T-cell (primary cell): ENCODE data around the gene TRIM62. TPM values are rescaled to one million over a fixed set of nuclear protein-coding genes. Genes with fewer than 3 reads are reported as not detected.

Experiments used
- ATAC-seq, 4 experiments: fragments of 200-7000 bp in 3 of 4; fragments of 150-1000 bp in 1 of 4; cut with Tn5 transposase; replicated peaks in 1 of 4; 1 replicate in 3 of 4; 2 replicates in 1 of 4; pipeline ENCODE4 v1.10.0; 2021; ENCODE audit warnings: moderate library complexity in 3 of 4, mild to moderate bottlenecking in 2 of 4, moderate number of reproducible peaks in 1 of 4
- CTCF ChIA-PET, 2 donors: fragments of 300-600 bp; sonication (Branson Sonifier 250); formaldehyde crosslinking; loops; one replicate each; lab custom pipeline; 2022; ENCODE audit warnings: antibody characterized with exemption in 2 of 2; lab: Charles Lee
- POLR2A ChIA-PET, 2 donors: fragments of 300-600 bp; sonication (Branson Sonifier 250); formaldehyde crosslinking; loops; one replicate each; lab custom pipeline; 2022; ENCODE audit warnings: antibody characterized with exemption in 2 of 2; lab: Charles Lee
- DNase-seq, 35 experiments: peaks; one replicate each; pipeline versions ENCODE4 v3.0.0 to v3.0.0-alpha.2; 2013 to 2023
- H3K27ac ChIP-seq: one replicate; pipeline ENCODE4 v1.5.1; 2013; ENCODE audit warnings: low read length
- H3K27me3 ChIP-seq, 2 experiments: replicated peaks in 1 of 2; 1 replicate in 1 of 2; 2 replicates in 1 of 2; pipeline versions ENCODE4 v1.6.1 to v1.7.0; 2013; ENCODE audit warnings: low read length in 1 of 2, mixed read lengths in 1 of 2; ENCODE audit not compliant: control insufficient read depth in 2 of 2, insufficient read depth in 2 of 2; ENCODE audit errors: extremely low read depth in 1 of 2
- H3K36me3 ChIP-seq, 2 donors: 1 replicate in 1 of 2; 2 replicates in 1 of 2; pipeline versions ENCODE4 v1.6.1 to v1.7.0; 2013; ENCODE audit warnings: low read length in 1 of 2; ENCODE audit not compliant: control insufficient read depth in 2 of 2, insufficient read depth in 1 of 2; ENCODE audit errors: extremely low read depth in 1 of 2
- H3K4me1 ChIP-seq, 2 experiments: 1 replicate in 1 of 2; 2 replicates in 1 of 2; pipeline versions ENCODE4 v1.6.1 to v1.7.0; 2013; ENCODE audit warnings: low read length in 2 of 2, mixed read lengths in 1 of 2; ENCODE audit not compliant: insufficient read depth in 2 of 2, control insufficient read depth in 1 of 2; ENCODE audit errors: extremely low read depth in 1 of 2
- H3K4me3 ChIP-seq, 2 donors: 1 replicate in 1 of 2; 2 replicates in 1 of 2; pipeline versions ENCODE4 v1.5.1 to v1.7.0; 2013; ENCODE audit warnings: mild to moderate bottlenecking in 2 of 2, low read length in 1 of 2, moderate library complexity in 1 of 2; ENCODE audit not compliant: control insufficient read depth in 1 of 2; ENCODE audit errors: extremely low read depth in 1 of 2
- H3K9me3 ChIP-seq: 2 replicates; pipeline ENCODE4 v1.7.0; 2013
- H3K27ac Mint-ChIP-seq, 2 donors: one replicate each; pipeline ENCODE4 v1.8.0; 2020 to 2021; ENCODE audit warnings: mild to moderate bottlenecking in 2 of 2, mixed read lengths in 2 of 2
- H3K27me3 Mint-ChIP-seq, 2 donors: one replicate each; pipeline ENCODE4 v1.8.0; 2021 to 2022; ENCODE audit warnings: mixed read lengths in 2 of 2
- H3K36me3 Mint-ChIP-seq: one replicate; pipeline ENCODE4 v1.8.0; 2021; ENCODE audit warnings: mixed read lengths
- H3K4me1 Mint-ChIP-seq, 3 donors: one replicate each; pipeline ENCODE4 v1.8.0; 2020 to 2022; ENCODE audit warnings: mixed read lengths in 3 of 3, mild to moderate bottlenecking in 1 of 3
- H3K4me3 Mint-ChIP-seq, 3 donors: one replicate each; pipeline ENCODE4 v1.8.0; 2020 to 2022; ENCODE audit warnings: mild to moderate bottlenecking in 3 of 3, mixed read lengths in 3 of 3, moderate library complexity in 3 of 3
- H3K9me3 Mint-ChIP-seq, 3 donors: one replicate each; pipeline ENCODE4 v1.8.0; 2020 to 2022; ENCODE audit warnings: mixed read lengths in 3 of 3
- WGBS: methylation state at CpG from one replicate; pipeline ENCODE4 v1.1.5; 2013; ENCODE audit warnings: missing lambda C conversion rate; ENCODE audit not compliant: insufficient coverage; 5-methylcytosine and 5-hydroxymethylcytosine counted together
- total RNA-seq, 35 experiments: library from RNA in 6 of 35; stranded (reverse) in 6 of 35; fragments of 120-200 nt in 1 of 35; gene quantifications; one replicate each; pipeline versions ENCODE4 v1.2.1 to v1.2.4 and lab custom pipeline; 2013 to 2026

TRIM62 gene
- total RNA-seq, 5 donors from 2014 or later (not counting 1 experiment from before 2014, with no cell fraction given), result 20.3 to 31.8 (median 24.3) TPM

GRCh38 chr1:33170351-33171274 is 11.2 kb downstream of the TRIM62 start:
- Histone ChIP-seq H3K4me1 (peaks cover 0 to 12% of the 10 kb centered on the region in 2 experiments), H3K9me3 (no peaks in the 10 kb centered on the region), H3K4me3 (no peak overlapping the region), H3K27me3 (no peaks in the 10 kb centered on the region), H3K36me3 (peaks cover 8 to 31% of the 10 kb centered on the region in 2 donors), H3K27ac (no peak overlapping the region)
- Mint-ChIP-seq H3K4me1 (peaks cover 17 to 27% (median 18%) of the 10 kb centered on the region in 3 donors), H3K27ac (no peak overlapping the region), H3K27me3 (no peaks in the 10 kb centered on the region), H3K9me3 (no peaks in the 10 kb centered on the region), H3K4me3 (no peak overlapping the region), H3K36me3 (peaks cover 44% of the 10 kb centered on the region)
- POLR2A ChIA-PET, result no interaction called here
- DNase-seq (no peak), ATAC-seq (no peak)
- WGBS, result 94% methylated on average over 7 of the region's 13 CpGs
- CTCF ChIA-PET, result no interaction called here

GRCh38 chr1:33169290-33170055 is 12.4 kb downstream of the TRIM62 start:
- ChIA-PET POLR2A (no interaction called here), CTCF (interaction anchor here in 1 of 2 donors (0.6 kb wide), 1 partner anchor 312 kb away, joined by 3 read pairs; no protein-coding TSS in a partner anchor)
- Mint-ChIP-seq H3K27ac (no peak overlapping the region), H3K9me3 (no peaks in the 10 kb centered on the region), H3K27me3 (no peaks in the 10 kb centered on the region), H3K4me1 (peaks cover 17 to 27% (median 17%) of the 10 kb centered on the region in 3 donors), H3K4me3 (no peak overlapping the region), H3K36me3 (peaks cover 46% of the 10 kb centered on the region)
- no peak for DNase-seq
- ATAC-seq, result no peak
- H3K27ac ChIP-seq, result no peak overlapping the region
- peaks cover 0 to 12% of the 10 kb centered on the region in 2 experiments for H3K4me1 ChIP-seq
- no peaks in the 10 kb centered on the region for H3K27me3 ChIP-seq
- H3K4me3 ChIP-seq, result no peak overlapping the region
- WGBS, result 91% methylated on average over 9 of the region's 11 CpGs
- no peaks in the 10 kb centered on the region for H3K9me3 ChIP-seq
- peaks cover 8 to 25% of the 10 kb centered on the region in 2 donors for H3K36me3 ChIP-seq

GRCh38 chr1:33168556-33169289 is 13.1 kb downstream of the TRIM62 start:
- Mint-ChIP-seq H3K27ac (no peak overlapping the region), H3K4me1 (peaks cover 17 to 27% (median 17%) of the 10 kb centered on the region in 3 donors), H3K4me3 (no peak overlapping the region), H3K27me3 (no peaks in the 10 kb centered on the region), H3K9me3 (no peaks in the 10 kb centered on the region), H3K36me3 (peaks cover 48% of the 10 kb centered on the region)
- ATAC-seq (no peak), DNase-seq (no peak)
- Histone ChIP-seq H3K36me3 (peaks cover 8 to 31% of the 10 kb centered on the region in 2 donors), H3K9me3 (no peaks in the 10 kb centered on the region), H3K4me3 (no peak overlapping the region), H3K27me3 (no peaks in the 10 kb centered on the region), H3K27ac (no peak overlapping the region), H3K4me1 (peaks cover 0 to 12% of the 10 kb centered on the region in 2 experiments)
- WGBS, result 97% methylated on average over 6 of the region's 11 CpGs
- ChIA-PET POLR2A (no interaction called here), CTCF (interaction anchor here in 1 of 2 donors (0.6 kb wide), 1 partner anchor 311 kb away, joined by 3 read pairs; no protein-coding TSS in a partner anchor)

GRCh38 chr1:33167650-33168447 is 14.0 kb downstream of the TRIM62 start:
- H3K36me3 ChIP-seq, result peaks cover 7 to 34% of the 10 kb centered on the region in 2 donors
- no peaks in the 10 kb centered on the region for H3K9me3 Mint-ChIP-seq
- H3K27me3 Mint-ChIP-seq, result no peaks in the 10 kb centered on the region
- H3K4me1 ChIP-seq, result peaks cover 0 to 8% of the 10 kb centered on the region in 2 experiments
- no peak overlapping the region for H3K27ac Mint-ChIP-seq
- no peak overlapping the region for H3K4me3 ChIP-seq
- no peaks in the 10 kb centered on the region for H3K9me3 ChIP-seq
- ATAC-seq (no peak), DNase-seq (no peak)
- ChIA-PET CTCF (interaction anchor here in 1 of 2 donors (0.5 kb wide), 1 partner anchor 75 kb away, joined by 3 read pairs; no protein-coding TSS in a partner anchor), POLR2A (interaction anchor here in 1 of 2 donors (0.6 kb wide), 1 partner anchor 32 kb away, joined by 3 read pairs; no protein-coding TSS in a partner anchor)
- H3K27me3 ChIP-seq, result no peaks in the 10 kb centered on the region
- H3K4me1 Mint-ChIP-seq, result peaks cover 11 to 21% (median 11%) of the 10 kb centered on the region in 3 donors
- WGBS, result 100% methylated on average over 2 of the region's 4 CpGs
- peaks cover 44% of the 10 kb centered on the region for H3K36me3 Mint-ChIP-seq
- no peak overlapping the region for H3K27ac ChIP-seq
- no peak overlapping the region for H3K4me3 Mint-ChIP-seq

GRCh38 chr1:33165809-33166208 is 16.0 kb downstream of the TRIM62 start:
- Histone ChIP-seq H3K4me1 (no peaks in the 10 kb centered on the region), H3K27ac (no peak overlapping the region), H3K4me3 (no peak overlapping the region), H3K36me3 (peaks cover 8 to 30% of the 10 kb centered on the region in 2 donors), H3K9me3 (no peaks in the 10 kb centered on the region), H3K27me3 (no peaks in the 10 kb centered on the region)
- WGBS, result 85% methylated on average over 2 of the region's 6 CpGs
- Mint-ChIP-seq H3K4me3 (no peak overlapping the region), H3K9me3 (no peaks in the 10 kb centered on the region), H3K27ac (no peak overlapping the region), H3K4me1 (peaks cover 0 to 3% (median 2%) of the 10 kb centered on the region in 3 donors), H3K36me3 (peaks cover 46% of the 10 kb centered on the region), H3K27me3 (no peaks in the 10 kb centered on the region)
- DNase-seq (no peak), ATAC-seq (no peak)
- ChIA-PET POLR2A (no interaction called here), CTCF (interaction anchor here in 1 of 2 donors (0.6 kb wide), 1 partner anchor 10 kb away, joined by 3 read pairs; no protein-coding TSS in a partner anchor)
